Peyer's patch (tissue), 4 donors: ENCODE data around the gene TGM3.

Experiments
- CTCF ChIP-seq, 6 experiments: fragments of 450-650 bp in 4 of 6; fragments of 200-600 bp in 2 of 6; sonication (generic) in 1 of 6; IDR thresholded peaks; one replicate each; pipeline ENCODE4 v1.5.1; 2017 to 2019; ENCODE audit warnings: antibody characterized with exemption in 6 of 6, mild to moderate bottlenecking in 3 of 6, moderate library complexity in 1 of 6
- POLR2A ChIP-seq, 2 donors: fragments of 450-650 bp; IDR thresholded peaks; one replicate each; pipeline ENCODE4 v1.5.1; 2017; ENCODE audit warnings: antibody characterized with exemption in 2 of 2, mild to moderate bottlenecking in 2 of 2, moderate library complexity in 2 of 2

- TF ChIP-seq CTCF (IDR thresholded peaks at IDR 0.05) = no peak
- TF ChIP-seq POLR2A (IDR thresholded peaks at IDR 0.05) = no peak
Observed at GRCh38 chr20:2290486-2290885, 5.3 kb upstream of the TGM3 start.
